DMS79 treated with DMSO at 0.1 percent for 48 hours (cell line): ENCODE results near the gene PLA2G4E.

Experiments
- DNase-seq: peaks from one replicate; lab custom pipeline; 2025; lab: John Stamatoyannopoulos, UW

Gene PLA2G4E

DNA sequence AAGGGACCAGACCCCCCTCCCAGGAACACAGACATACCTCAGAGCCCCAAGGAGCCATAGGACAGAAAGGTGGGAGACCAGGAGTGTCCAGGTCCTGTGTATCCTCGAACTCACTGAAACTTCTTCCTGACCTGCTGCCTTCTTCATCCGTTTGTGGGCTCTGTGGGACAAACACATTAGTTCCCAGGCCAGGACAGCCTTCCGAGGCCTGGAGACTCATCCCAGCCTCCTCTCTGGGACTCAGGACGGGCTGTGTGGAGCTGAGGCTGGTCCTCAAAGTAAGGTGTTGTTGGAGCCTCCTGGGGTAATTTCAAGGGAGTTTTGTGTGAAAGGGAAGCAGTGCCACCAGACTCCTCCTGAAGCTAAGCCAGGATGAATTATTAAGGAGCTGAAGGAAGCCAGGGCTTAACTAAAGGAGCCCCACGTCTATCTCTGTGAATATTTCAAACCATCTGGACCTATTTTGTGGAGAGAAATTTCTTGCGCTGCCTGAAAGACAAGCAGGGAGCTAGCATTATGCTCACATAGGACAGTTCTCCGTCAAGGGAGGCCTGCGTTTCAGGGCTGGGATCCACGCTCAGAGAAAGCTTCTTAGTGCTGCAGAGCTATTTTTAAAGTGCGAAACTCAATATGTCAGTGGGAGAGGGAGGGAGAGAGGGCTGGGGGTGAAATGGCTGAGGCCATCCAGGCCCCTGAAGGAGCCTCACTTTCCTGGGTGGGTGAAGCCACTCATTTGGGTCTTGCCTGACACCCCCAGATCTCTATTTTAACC, 29.8 kb upstream of the PLA2G4E start:
- DNase-seq: no peak

- no peak for DNase-seq
Measured at GRCh38 chr15:42048821-42049200, 28.0 kb upstream of the PLA2G4E start.

DNA sequence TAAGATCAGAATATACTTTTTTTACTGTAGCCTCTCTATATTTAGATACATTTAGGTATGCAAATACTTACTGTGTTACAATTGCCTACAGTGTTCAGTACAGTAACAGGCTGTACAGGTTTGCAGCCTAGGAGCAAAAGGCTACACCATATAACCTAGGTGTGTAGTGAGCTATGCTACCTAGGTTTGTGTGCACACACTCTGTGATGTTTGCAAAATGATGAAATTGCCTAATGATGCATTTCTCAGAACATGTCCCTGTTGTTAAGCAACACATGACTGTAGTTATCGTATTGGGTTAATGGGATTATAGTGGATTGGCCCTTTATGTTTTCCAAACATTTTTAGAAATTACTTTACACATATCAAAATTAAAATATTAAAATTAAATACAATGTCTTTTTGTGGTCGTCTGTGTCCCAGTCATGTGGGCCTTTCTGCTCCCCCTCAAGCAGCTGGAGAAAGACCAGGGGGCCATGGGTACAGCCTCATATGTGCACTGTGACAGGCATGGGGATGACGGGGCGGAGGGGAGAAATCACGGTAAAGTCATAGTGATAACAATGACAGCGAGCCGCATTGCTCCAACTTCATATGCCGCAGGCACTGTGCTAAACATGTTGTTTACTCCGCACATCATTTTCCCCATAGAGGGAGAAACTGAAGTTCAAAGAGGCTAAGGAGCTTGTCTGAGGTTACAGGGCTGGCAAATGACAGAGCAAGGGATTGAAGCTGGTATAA, 27.4 kb upstream of the PLA2G4E start:
- DNase-seq: no peak

- peak; percentile 12 for DNase-seq
Measured at GRCh38 chr15:42046597-42046996, 25.8 kb upstream of the PLA2G4E start.

GRCh38 chr15:42045211-42045615, 24.4 kb upstream of the PLA2G4E start:
- no peak for DNase-seq

DNA sequence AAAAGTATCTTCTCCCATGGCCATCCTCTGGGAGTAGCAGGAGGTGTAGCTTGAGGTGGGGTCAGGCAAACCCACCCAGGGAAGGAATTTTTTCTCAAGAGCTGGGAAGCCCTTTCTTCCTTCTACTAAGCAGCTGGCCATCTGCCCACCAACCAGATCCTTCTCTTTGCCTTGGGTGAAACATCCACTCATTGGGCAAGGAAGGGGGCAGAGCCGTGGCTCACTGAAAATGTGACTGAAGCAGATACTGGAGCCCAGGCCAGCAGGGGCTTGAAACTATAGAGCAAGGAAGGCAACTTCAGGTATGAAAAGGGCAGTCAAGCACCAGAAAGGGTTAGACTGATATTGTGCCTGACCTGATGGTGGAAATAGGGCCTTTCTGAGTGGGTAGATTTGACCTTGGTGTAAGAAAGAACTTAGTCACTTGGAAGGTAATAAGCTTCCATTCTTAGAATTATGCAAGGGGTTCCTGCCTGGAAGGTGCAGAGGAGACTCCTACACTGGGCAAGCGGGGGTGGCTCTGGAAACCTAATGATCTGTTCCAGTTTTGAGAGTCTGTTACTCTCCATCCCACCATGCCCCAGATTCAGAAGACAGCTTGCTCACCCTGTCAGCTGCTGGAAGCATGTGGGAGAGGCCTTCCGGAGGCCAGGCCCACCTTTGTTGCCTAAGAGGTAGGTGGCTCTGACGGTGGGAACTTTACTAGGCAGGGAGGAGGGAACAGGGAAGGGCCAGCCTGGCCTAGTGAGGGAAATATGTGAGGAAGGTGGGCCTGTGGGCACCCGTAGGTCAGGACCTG, 22.0 kb upstream of the PLA2G4E start:
- DNase-seq: no peak

- no peak for DNase-seq
Measured at GRCh38 chr15:42038401-42038800, 17.6 kb upstream of the PLA2G4E start.

DNA sequence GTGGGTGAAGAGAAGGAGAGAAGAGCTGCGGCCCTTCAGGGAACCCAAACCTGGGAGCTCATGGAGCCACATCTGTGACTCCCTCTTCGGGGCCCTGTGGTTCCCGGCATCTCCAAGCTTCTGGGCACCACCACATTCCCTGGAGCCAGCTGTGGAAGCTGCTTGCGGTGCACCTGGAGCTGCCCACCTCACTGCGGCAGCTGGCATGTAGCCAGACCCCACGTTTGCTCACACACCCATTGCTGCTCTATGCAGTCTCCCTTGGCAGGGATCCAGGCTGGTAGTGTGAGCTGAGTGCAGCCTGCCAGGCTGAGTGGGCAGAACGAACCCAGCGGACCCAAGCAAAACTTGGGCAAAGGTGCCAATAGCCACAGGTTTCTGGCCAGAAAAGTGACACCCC, 16.8 kb upstream of the PLA2G4E start:
- DNase-seq: peak; percentile 56

- no peak for DNase-seq
Measured at GRCh38 chr15:42036966-42037365, 16.1 kb upstream of the PLA2G4E start.

DNA sequence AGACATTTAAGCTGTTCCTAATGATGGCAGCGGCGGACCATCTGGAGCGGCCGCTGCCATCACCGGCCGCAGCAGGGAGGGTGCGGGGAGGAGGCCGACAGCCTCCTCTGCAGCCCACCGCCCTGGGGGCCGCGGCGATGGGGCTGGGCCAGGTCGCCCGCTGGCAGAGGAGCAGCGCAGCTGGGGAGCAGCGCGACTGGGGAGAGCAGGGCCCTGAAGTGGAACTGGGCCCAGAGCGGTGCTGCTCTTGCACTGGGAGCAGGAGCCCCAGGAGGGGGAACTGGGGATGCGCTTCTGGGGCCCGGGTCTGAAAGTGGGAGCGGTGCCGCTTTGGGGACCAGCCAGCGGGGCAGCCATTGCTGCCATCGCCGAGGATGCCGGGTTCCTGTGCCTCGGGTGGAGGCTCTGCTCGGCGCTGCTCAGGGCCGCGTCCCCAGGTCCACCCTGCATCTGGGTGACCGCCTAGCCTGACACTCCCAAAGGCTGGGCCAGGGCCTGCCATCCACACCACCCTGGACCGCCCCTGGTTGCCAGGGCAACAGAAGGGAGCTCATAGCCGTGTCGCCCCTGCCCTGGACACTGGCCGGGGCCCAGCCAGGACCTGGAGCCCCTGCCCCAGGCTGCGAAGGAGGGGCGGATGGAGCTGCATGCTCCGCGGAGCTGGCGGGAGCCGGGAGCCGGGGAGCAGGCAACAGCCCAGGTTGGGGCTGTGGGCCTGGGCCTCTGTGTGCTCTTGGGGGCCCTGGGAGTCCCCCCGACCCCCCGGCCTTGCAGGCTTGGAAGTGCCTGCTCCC, 15.5 kb upstream of the PLA2G4E start:
- no peak for DNase-seq

GRCh38 chr15:42035435-42035761, 14.6 kb upstream of the PLA2G4E start:
- no peak for DNase-seq

GRCh38 chr15:42034628-42035434, 14.0 kb upstream of the PLA2G4E start:
- no peak for DNase-seq

DNA sequence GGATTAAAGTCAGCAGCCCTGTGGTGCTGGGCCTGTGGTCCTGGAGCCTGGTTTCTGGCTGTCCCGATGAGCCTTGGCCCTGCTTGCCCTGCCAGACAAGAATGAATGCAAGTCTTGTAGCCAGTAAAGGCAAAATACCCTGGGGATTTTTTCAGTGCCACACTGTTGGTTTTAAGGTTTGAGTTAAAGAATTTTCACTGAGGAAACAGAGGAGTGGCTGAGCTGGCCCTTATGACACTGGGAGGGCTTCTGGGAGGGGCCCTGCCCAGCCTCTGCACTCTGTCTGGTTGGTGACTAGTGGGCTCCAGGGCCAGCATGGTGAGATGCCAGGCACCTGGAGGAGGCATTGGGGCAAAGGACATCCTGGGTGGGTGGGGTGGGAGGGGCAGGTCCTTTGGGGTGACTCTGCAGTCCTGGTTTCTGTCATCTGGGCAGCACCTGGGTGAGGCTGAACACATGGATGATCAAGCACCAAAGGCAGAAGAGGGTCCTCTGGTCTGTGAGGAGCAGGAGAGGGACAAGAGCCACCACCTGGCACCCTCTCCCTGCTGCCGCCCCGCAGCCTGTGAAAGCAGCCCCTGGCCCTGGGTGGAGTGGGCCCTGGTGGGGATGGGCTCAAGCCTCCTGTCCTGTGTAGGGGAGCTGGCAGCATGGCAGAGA, 12.5 kb upstream of the PLA2G4E start:
- DNase-seq: no peak

DNA sequence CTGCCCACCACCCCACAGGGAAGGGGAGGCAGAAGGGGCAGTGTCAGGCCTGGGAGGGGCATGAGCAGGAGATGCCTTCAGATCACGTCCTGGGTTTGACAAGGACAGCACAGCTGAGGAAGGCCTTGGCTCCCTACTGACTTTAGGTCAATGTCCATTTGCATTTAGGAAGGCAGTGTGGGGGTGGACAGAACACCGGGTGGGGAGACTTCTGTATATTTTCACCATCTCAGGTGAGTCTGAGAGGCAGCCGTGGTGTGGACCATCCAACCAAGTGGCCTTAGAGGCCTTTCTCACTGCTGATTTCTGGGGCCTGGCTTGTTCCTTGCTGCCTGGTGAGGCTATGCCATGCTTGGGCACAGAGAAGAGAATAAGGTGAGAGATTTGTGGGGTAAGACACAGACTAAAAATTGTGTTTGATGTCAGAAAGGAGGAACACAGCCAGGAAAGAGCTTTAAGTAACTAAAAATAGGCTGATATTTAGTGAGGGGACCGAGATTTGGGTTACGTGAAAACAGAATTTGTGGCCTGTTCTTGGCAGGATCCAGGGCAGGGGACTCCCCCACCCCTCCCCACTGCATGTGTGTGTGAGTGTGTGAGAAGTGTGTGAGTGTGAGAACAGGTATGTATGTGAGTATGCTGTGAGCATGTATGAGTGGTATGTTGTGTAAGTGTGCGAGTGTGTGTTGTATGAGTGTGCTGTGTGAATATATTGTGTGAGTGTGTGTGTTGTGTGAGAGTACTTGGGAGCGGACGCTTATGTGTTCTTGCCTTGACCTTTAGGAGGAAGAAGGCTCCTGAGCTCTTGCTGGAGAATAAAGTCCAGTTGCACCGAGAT, 11.8 kb upstream of the PLA2G4E start:
- no peak for DNase-seq

DNA sequence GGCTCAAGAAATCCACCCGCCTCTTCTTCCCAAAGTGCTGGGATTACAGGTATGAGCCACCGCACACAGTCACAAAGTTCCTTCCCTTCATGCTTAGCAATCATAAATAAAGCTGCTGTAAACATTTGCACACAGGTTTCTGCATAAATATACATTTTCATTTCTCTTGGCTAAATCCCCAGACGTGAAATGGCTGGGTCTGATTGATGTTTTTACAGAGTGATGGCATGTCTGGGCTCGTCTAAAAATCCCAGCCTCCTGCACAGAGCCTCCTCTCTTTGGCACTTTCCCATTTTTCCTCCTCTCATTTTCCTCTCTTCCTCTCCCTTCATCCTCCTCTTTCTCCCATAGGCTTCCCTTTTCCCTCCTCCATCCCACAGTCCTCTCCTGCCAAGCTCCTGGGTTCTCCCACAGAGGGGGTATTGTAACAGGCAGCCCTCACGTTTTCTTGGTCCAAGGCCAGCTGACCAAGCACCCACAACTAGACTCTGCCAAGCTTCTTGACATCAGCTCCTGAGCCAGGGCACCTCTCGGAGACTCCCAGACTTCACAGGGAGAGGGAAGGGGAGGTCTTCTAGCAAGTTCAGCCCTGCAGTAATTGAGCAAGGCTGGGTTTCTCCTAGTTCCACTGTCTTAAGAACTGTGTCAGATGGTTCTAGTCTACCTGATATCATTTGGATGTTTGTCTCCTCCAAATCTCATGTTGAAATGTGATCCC, 10.5 kb upstream of the PLA2G4E start:
- peak; percentile 32 for DNase-seq

DNA sequence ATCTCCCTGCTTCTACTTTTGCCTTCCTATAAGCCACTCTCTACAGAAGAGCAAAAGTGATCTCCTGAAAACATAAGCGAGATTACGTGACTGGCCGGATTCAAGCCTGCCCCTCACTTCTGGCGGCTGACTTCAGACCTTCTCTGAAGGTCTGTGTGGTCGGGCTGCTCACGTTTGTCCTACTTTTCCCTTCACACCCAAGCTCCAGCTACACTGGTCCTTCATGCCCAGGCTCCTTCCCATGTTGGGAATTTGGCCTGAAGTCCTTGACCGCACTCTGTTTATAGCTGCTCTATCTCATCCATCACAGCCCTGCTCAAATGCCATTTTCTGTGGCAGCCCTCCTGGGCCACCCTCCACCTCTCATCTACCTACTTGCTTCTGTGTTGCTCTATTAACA, 6.7 kb upstream of the PLA2G4E start:
- DNase-seq: no peak

DNA sequence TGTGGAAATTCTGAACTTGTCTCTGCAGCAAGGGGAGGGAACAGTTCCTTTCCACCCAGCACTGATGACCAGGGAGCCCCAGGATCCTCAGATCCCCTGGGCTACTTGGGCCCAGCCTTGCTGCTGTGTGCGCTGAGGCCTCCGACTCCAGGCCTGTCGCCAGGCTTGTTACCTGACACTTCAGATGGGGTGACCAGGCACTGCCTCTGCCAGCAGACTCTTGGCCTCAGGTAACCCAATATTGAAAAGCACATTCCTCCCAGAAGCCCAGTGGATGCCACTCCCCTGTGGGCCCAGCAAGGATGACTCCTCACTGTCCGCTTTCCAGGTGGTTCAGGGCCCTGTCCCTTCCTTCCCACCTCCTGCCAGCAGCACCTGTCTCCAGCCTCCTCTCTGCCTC, 3.5 kb upstream of the PLA2G4E start:
- DNase-seq: no peak

DNA sequence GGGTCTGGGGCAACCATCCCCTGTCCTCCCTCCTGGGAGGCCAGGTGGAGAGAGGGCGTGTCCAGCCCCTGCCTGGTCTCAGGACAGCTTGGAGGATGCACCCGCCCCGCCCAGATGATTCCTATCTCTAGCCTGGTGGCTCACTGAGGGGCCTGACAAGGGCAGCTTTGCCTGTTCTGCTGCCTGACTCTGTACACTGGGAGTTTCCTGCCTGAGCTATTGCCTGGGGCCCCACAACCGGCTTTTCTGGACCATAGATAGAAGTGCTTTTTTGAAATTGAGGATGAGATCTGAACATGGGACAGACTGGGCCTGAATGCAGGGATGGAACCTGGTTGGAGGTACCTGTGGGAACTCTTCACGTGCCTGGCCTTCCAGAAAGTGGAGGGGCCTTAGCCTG, 751 bp upstream of the PLA2G4E start:
- no peak for DNase-seq
